ENCODE measurements around the gene WFDC1. TPM values are rescaled to one million over a fixed set of nuclear protein-coding genes. Genes with fewer than 3 reads are reported as not detected.
A peak's percentile ranks its signal among the peaks of the same experiment; 100 is the strongest.

WFDC1 gene
- total and polyA plus RNA-seq, 4 experiments from 2014 or later: not detected

DNA sequence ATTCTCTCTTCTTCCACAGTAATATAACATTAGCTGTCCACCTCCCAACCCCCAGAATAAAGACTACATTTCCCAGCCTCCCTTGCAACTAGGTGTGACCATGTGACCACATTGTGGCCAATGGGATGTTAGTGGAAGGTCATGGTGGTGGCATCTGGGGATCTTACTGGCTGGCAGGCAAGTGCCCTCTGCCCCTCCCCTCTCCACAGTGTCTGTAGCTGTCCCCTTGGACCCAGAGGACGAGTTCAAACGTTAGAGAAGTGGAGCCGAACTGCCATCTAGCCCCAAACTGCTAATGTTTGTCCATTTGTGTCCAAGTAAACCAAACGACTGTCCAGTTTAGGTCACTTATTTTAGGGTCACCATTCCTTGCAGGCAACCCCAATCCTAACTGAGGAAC is 28.2 kb upstream of the WFDC1 start:
- CTCF ChIA-PET (ENCODE audit: partially characterized antibody): interaction anchor here (1.9 kb wide), 1 partner anchor 11 kb away, joined by 9 read pairs; no protein-coding TSS in a partner anchor
- H3K27me3 Mint-ChIP-seq: peaks cover 5 to 12% of the 10 kb centered on the region in 2 donors
- DNase-seq: peak in 2 of 5 donors; percentile 16 to 17
- H3K36me3 Mint-ChIP-seq: no peaks in the 10 kb centered on the region
- intact Hi-C loops (cut with micrococcal nuclease): no loop called here
- Histone ChIP-seq H3K36me3 (ENCODE audit: insufficient read depth, low read length) (no peaks in the 10 kb centered on the region), H3K4me1 (ENCODE audit: insufficient read depth, low read length) (no peaks in the 10 kb centered on the region), H3K9me3 (ENCODE audit: control insufficient read depth in 1 of 2, low read length in 2 of 2) (no peaks in the 10 kb centered on the region), H3K27me3 (ENCODE audit: insufficient read depth, low read length) (no peaks in the 10 kb centered on the region), H3K27ac (ENCODE audit: low read depth, low read length) (no peak overlapping the region), H3K4me3 (ENCODE audit: low read length in 2 of 2) (no peak overlapping the region)
- no peak overlapping the region for H3K4me3 Mint-ChIP-seq
- H3K9me3 Mint-ChIP-seq: peaks cover 0 to 2% (median 0%) of the 10 kb centered on the region in 8 donors
- peak overlapping the region in 1 of 7 donors; percentile 80 for H3K27ac Mint-ChIP-seq
- POLR2A ChIA-PET (ENCODE audit: partially characterized antibody): no interaction called here
- peaks cover 0 to 5% (median 0%) of the 10 kb centered on the region in 4 donors for H3K4me1 Mint-ChIP-seq

DNA sequence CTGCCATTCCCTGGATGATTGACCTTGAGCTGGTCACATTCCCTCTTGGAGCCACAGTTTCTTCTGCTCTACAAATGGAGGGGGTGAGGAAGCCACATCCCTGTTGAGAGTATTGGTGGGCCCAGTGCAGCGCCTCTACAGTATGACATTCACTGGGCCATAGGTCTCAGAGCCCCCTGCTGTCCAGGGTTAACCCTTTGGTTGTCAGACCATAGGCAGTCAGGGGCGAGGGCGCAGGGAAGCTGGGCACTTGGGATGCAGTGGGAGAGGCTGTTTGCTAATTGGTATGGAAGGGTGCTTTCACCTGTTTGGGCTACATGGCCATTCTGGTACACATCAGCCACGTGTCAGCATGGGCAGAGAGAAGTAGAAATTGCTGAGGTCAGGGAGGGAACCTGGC is 27.3 kb upstream of the WFDC1 start:
- H3K27ac ChIP-seq (ENCODE audit: low read depth, low read length): no peak overlapping the region
- H3K27me3 Mint-ChIP-seq: peaks cover 5 to 11% of the 10 kb centered on the region in 2 donors
- peaks cover 0 to 5% (median 0%) of the 10 kb centered on the region in 4 donors for H3K4me1 Mint-ChIP-seq
- no peak for DNase-seq
- H3K27me3 ChIP-seq (ENCODE audit: insufficient read depth, low read length): no peaks in the 10 kb centered on the region
- ChIA-PET CTCF (ENCODE audit: partially characterized antibody) (interaction anchor here (1.2 to 1.9 kb wide), 2 partner anchors 8 to 10 kb away, joined by 3 to 9 read pairs; no protein-coding TSS in a partner anchor), POLR2A (ENCODE audit: partially characterized antibody) (no interaction called here)
- no peaks in the 10 kb centered on the region for H3K36me3 ChIP-seq (ENCODE audit: insufficient read depth, low read length)
- H3K9me3 ChIP-seq (ENCODE audit: control insufficient read depth in 1 of 2, low read length in 2 of 2): no peaks in the 10 kb centered on the region
- intact Hi-C loops (cut with micrococcal nuclease): no loop called here
- peaks cover 0 to 2% (median 0%) of the 10 kb centered on the region in 8 donors for H3K9me3 Mint-ChIP-seq
- H3K36me3 Mint-ChIP-seq: no peaks in the 10 kb centered on the region
- H3K4me3 Mint-ChIP-seq: no peak overlapping the region
- H3K4me1 ChIP-seq (ENCODE audit: insufficient read depth, low read length): no peaks in the 10 kb centered on the region
- no peak overlapping the region for H3K4me3 ChIP-seq (ENCODE audit: low read length in 2 of 2)
- H3K27ac Mint-ChIP-seq: peak overlapping the region in 1 of 7 donors; percentile 17

DNA sequence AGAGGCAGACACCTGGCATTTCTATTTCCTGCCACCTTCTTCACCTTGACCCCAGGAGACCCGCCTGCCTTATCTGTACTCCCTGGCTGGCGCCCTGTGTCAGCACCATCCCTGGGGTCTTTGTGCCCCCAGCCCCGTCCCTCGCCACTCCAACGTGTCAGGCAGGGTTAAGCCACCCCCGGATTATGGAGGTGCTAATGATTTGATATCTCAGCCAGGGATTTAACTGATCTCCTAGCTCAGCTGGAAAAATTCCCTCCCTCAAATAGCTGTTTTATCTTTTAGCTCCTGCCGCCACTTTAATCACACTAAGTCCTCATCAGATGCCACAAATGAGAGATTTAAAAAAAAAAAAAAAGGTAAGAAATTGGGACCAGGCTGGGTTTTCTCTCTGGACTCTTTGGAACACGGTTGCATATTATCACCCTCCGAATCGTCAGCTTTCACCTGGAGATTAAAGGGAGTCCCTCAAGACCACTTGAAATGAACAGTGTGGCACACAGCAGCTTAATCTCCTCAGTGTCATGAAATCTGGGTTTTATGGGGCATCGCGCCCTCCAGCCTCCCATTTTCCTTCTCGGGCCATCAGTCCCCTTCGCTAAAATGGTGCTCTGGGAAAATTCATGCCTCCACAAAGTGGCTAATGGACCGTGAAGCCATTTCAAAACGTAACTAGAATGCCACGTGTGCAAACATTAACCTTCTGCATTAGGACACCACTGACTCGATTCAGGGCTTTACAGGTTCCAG is 26.2 kb upstream of the WFDC1 start:
- CTCF ChIA-PET (ENCODE audit: partially characterized antibody): interaction anchor here (1.1 kb wide), 1 partner anchor 8 kb away, joined by 6 read pairs; no protein-coding TSS in a partner anchor
- Mint-ChIP-seq H3K27me3 (peaks cover 5 to 11% of the 10 kb centered on the region in 2 donors), H3K4me1 (peaks cover 0 to 5% (median 0%) of the 10 kb centered on the region in 4 donors), H3K9me3 (no peaks in the 10 kb centered on the region), H3K36me3 (no peaks in the 10 kb centered on the region), H3K4me3 (no peak overlapping the region), H3K27ac (no peak overlapping the region)
- Histone ChIP-seq H3K27ac (ENCODE audit: low read depth, low read length) (no peak overlapping the region), H3K4me1 (ENCODE audit: insufficient read depth, low read length) (no peaks in the 10 kb centered on the region), H3K4me3 (ENCODE audit: low read length in 2 of 2) (no peak overlapping the region), H3K9me3 (ENCODE audit: control insufficient read depth in 1 of 2, low read length in 2 of 2) (no peaks in the 10 kb centered on the region), H3K27me3 (ENCODE audit: insufficient read depth, low read length) (no peaks in the 10 kb centered on the region), H3K36me3 (ENCODE audit: insufficient read depth, low read length) (no peaks in the 10 kb centered on the region)
- POLR2A ChIA-PET (ENCODE audit: partially characterized antibody): no interaction called here
- intact Hi-C loops (cut with micrococcal nuclease): no loop called here
- no peak for DNase-seq

DNA sequence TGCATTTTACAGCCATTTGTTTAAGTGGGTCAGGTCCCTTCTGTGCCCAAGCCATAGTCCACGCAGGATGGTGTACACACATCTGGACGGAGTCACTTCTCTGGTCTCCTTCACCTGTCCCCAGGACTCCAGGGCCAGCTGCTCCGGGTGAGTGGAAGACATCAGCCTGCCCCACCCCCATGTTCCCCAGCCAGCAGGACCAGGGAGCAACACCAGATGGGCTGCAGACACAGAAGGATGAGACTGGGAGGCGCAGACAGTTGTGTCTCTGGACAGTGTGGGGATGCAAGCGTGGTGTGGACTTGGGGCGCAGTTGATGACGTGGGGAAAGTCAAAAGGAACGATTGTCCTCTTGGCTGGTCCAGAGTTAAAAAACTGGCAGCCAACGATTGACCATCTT is 24.6 kb upstream of the WFDC1 start:
- POLR2A ChIA-PET (ENCODE audit: partially characterized antibody): no interaction called here
- DNase-seq: no peak
- intact Hi-C loops (cut with micrococcal nuclease): no loop called here
- Histone ChIP-seq H3K36me3 (ENCODE audit: insufficient read depth, low read length) (no peaks in the 10 kb centered on the region), H3K4me1 (ENCODE audit: insufficient read depth, low read length) (no peaks in the 10 kb centered on the region), H3K27me3 (ENCODE audit: insufficient read depth, low read length) (no peaks in the 10 kb centered on the region), H3K4me3 (ENCODE audit: low read length in 2 of 2) (no peak overlapping the region), H3K9me3 (ENCODE audit: control insufficient read depth in 1 of 2, low read length in 2 of 2) (no peaks in the 10 kb centered on the region), H3K27ac (ENCODE audit: low read depth, low read length) (no peak overlapping the region)
- H3K9me3 Mint-ChIP-seq: no peaks in the 10 kb centered on the region
- peaks cover 0 to 5% (median 0%) of the 10 kb centered on the region in 4 donors for H3K4me1 Mint-ChIP-seq
- no peaks in the 10 kb centered on the region for H3K36me3 Mint-ChIP-seq
- no peak overlapping the region for H3K27ac Mint-ChIP-seq
- no peak overlapping the region for H3K4me3 Mint-ChIP-seq
- H3K27me3 Mint-ChIP-seq: peaks cover 4 to 8% of the 10 kb centered on the region in 2 donors
- CTCF ChIA-PET (ENCODE audit: partially characterized antibody): interaction anchor here (1.6 kb wide), 1 partner anchor 10 kb away, joined by 5 read pairs; no protein-coding TSS in a partner anchor

DNA sequence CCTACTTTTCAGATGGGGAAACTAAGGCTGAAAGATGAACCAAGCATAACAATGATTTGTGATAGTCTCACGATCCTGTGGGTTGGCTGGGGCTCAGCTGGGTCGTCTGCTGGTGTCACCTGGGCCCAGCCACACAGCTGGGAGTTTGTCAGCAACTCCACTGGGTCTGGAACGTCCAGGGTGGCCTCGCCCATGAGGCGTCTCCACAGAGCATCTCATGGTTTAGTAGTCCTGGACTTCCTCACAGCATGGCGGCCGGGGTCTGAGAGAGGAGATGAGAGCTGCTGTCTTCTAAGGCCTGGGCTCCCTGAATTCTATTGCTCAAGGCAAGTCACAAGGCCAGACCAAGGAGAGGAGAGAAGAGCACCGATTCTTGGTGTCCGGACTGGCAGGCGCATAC is 24.1 kb upstream of the WFDC1 start:
- H3K4me1 ChIP-seq (ENCODE audit: insufficient read depth, low read length): no peaks in the 10 kb centered on the region
- Mint-ChIP-seq H3K36me3 (no peaks in the 10 kb centered on the region), H3K4me1 (peaks cover 0 to 5% (median 0%) of the 10 kb centered on the region in 4 donors), H3K27me3 (peaks cover 5 to 11% of the 10 kb centered on the region in 2 donors), H3K27ac (no peak overlapping the region), H3K4me3 (no peak overlapping the region), H3K9me3 (no peaks in the 10 kb centered on the region)
- ChIA-PET CTCF (ENCODE audit: partially characterized antibody) (interaction anchor here (1.1 to 1.6 kb wide), 2 partner anchors 10 to 468 kb away, joined by 3 to 5 read pairs; no protein-coding TSS in a partner anchor), POLR2A (ENCODE audit: partially characterized antibody) (no interaction called here)
- no peaks in the 10 kb centered on the region for H3K9me3 ChIP-seq (ENCODE audit: control insufficient read depth in 1 of 2, low read length in 2 of 2)
- no peak overlapping the region for H3K27ac ChIP-seq (ENCODE audit: low read depth, low read length)
- no peak overlapping the region for H3K4me3 ChIP-seq (ENCODE audit: low read length in 2 of 2)
- H3K36me3 ChIP-seq (ENCODE audit: insufficient read depth, low read length): no peaks in the 10 kb centered on the region
- intact Hi-C loops (cut with micrococcal nuclease): no loop called here
- no peak for DNase-seq
- H3K27me3 ChIP-seq (ENCODE audit: insufficient read depth, low read length): no peaks in the 10 kb centered on the region

DNA sequence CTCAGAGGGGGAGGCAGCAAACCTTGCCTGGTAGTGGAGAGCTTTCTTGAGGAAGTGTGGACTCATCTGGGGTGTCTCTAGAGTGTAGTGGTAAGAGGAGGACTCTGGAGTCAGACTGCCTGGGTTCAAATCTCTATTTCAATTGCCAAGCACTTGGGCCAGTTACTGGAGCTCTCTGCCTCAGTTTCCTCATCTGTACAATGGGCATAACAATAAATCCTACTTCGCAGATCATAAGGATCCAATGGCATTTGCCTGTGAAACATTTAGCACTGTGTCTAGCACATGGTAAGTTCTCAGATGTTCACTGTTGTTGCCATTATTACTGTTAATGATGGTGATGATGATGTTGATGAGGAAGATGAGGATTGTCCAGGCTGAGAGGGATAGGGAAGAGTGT is 23.6 kb upstream of the WFDC1 start:
- Histone ChIP-seq H3K4me3 (ENCODE audit: low read length in 2 of 2) (no peak overlapping the region), H3K4me1 (ENCODE audit: insufficient read depth, low read length) (no peaks in the 10 kb centered on the region), H3K27me3 (ENCODE audit: insufficient read depth, low read length) (no peaks in the 10 kb centered on the region), H3K36me3 (ENCODE audit: insufficient read depth, low read length) (no peaks in the 10 kb centered on the region), H3K9me3 (ENCODE audit: control insufficient read depth in 1 of 2, low read length in 2 of 2) (no peaks in the 10 kb centered on the region), H3K27ac (ENCODE audit: low read depth, low read length) (no peak overlapping the region)
- no peak for DNase-seq
- intact Hi-C loops (cut with micrococcal nuclease): no loop called here
- H3K27ac Mint-ChIP-seq: no peak overlapping the region
- ChIA-PET CTCF (ENCODE audit: partially characterized antibody) (interaction anchor here (1.1 to 1.6 kb wide), 2 partner anchors 9 to 467 kb away, joined by 3 to 5 read pairs; no protein-coding TSS in a partner anchor), POLR2A (ENCODE audit: partially characterized antibody) (no interaction called here)
- H3K36me3 Mint-ChIP-seq: no peaks in the 10 kb centered on the region
- H3K4me3 Mint-ChIP-seq: no peak overlapping the region
- H3K9me3 Mint-ChIP-seq: no peaks in the 10 kb centered on the region
- H3K27me3 Mint-ChIP-seq: peaks cover 8 to 16% of the 10 kb centered on the region in 2 donors
- H3K4me1 Mint-ChIP-seq: peaks cover 0 to 5% (median 0%) of the 10 kb centered on the region in 4 donors

DNA sequence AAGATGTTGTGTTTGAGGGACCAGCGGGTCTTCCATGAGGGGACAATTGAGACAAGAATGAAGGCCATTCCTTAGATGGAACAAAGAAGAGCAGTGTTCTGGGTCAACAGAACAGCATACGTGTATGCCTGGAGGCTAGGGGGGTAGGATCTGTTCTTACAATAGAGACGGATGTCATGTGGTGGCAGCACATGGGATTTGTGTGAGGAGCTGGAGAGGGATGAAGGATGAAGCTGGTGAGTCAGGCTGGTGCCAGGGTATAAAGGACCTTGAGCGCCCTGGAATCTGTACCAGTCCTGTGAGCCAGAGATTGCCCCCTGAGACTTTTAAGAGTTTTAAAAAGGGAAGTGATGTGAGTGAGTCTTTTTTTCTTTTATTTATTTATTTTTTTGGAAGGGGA is 22.8 kb upstream of the WFDC1 start:
- CTCF ChIA-PET (ENCODE audit: partially characterized antibody): interaction anchor here (2.0 kb wide), 1 partner anchor 234 kb away, joined by 4 read pairs; no protein-coding TSS in a partner anchor
- intact Hi-C loops (cut with micrococcal nuclease): no loop called here
- POLR2A ChIA-PET (ENCODE audit: partially characterized antibody): no interaction called here
- no peak overlapping the region for H3K4me3 Mint-ChIP-seq
- Histone ChIP-seq H3K36me3 (ENCODE audit: insufficient read depth, low read length) (no peaks in the 10 kb centered on the region), H3K27me3 (ENCODE audit: insufficient read depth, low read length) (no peaks in the 10 kb centered on the region), H3K27ac (ENCODE audit: low read depth, low read length) (no peak overlapping the region), H3K4me1 (ENCODE audit: insufficient read depth, low read length) (no peaks in the 10 kb centered on the region), H3K4me3 (ENCODE audit: low read length in 2 of 2) (no peak overlapping the region), H3K9me3 (ENCODE audit: control insufficient read depth in 1 of 2, low read length in 2 of 2) (no peaks in the 10 kb centered on the region)
- H3K36me3 Mint-ChIP-seq: no peaks in the 10 kb centered on the region
- no peak for DNase-seq
- no peak overlapping the region for H3K27ac Mint-ChIP-seq
- no peaks in the 10 kb centered on the region for H3K9me3 Mint-ChIP-seq
- peaks cover 8 to 17% of the 10 kb centered on the region in 2 donors for H3K27me3 Mint-ChIP-seq
- no peaks in the 10 kb centered on the region for H3K4me1 Mint-ChIP-seq

Data from CD4-positive, alpha-beta memory T cell (primary cell).